Measurements from ENCODE around the gene CLPTM1L. TPM values are rescaled to one million over a fixed set of nuclear protein-coding genes. Genes with fewer than 3 reads are reported as not detected.
"Not testable (repeated sequence)": the region's sequence is repeated elsewhere in the genome, so short reads cannot be mapped to it uniquely, and the experiment has no call there.

CLPTM1L gene
- polyA plus RNA-seq, 1 donor: 140 TPM

DNA sequence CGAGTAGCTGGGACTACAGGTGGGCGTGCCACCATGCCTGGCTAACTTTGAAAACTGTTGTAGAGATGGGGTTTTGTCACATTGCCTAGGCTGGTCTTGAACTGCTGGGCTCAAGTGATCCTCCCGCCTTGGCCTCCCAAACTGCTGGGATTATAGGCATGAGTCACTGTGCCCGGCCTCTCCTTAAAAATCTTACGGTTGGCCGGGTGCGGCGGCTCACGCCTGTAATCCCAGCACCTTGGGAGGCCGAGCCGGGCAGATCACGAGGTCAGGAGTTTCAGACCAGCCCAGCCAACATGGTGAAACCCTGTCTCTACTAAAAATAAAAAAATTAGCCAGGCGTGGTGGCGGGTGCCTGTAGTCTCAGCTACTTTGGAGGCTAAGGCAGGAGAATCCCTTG is 2.2 kb downstream of the CLPTM1L start:
- DNase-seq: not testable (repeated sequence)

DNA sequence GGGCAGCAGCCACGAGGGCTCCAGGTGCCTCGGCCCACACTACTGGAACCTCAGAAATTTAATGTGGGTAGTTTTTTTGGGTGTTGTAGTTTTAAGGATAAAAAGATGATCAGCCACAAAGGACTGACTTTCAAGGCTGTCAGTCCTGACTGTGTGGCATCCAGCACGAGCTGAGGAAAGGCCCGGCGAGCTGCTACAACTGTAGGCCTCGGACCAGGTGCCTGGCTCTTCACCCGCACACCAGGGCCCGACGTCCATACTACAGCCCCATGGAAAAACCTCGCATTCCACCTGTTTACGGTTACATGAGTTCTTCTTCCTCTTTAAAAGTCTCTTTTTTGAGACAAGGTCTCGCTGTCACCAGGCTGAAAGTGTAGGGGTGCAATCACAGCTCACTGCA is 2.6 kb downstream of the CLPTM1L start:
- no peak for DNase-seq

DNA sequence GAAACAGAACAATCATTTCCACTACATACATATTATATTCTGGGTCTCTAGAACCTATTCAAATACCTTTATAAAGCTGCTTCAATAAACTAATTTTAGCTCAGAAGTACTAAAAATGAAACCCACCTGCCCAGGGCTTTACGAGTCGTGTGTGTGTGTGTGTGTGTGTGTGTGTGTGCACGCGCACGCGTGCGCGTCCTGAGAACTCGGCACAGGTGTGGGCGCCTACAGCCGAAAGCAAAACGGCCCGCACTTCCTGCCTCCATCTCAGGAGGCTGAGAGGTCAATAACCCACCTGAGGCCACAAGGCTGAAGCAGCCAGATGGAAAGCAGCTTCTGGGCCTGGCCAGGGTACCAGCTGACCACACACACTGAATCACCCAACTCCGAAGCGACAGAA is 3.0 kb downstream of the CLPTM1L start:
- no peak for DNase-seq

DNA sequence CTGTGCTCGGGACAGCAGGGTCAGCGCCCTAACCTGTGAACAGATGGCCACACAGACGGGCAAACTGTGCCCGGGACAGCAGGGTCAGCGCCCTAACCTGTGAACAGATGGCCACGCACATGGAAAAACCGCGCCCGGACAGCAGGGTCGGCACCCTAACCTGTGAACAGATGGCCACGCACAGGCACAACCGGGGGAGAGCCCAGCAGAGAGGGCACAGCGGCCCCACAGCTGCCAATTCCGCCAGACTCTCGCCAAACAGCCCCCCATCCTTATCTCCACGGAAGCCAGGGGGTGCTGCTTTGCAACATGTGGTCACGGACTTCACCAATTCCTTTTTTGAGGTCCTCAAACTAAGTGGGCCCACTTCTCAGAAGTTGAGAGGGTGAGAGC is 5.1 kb downstream of the CLPTM1L start:
- not testable (repeated sequence) for DNase-seq

DNA sequence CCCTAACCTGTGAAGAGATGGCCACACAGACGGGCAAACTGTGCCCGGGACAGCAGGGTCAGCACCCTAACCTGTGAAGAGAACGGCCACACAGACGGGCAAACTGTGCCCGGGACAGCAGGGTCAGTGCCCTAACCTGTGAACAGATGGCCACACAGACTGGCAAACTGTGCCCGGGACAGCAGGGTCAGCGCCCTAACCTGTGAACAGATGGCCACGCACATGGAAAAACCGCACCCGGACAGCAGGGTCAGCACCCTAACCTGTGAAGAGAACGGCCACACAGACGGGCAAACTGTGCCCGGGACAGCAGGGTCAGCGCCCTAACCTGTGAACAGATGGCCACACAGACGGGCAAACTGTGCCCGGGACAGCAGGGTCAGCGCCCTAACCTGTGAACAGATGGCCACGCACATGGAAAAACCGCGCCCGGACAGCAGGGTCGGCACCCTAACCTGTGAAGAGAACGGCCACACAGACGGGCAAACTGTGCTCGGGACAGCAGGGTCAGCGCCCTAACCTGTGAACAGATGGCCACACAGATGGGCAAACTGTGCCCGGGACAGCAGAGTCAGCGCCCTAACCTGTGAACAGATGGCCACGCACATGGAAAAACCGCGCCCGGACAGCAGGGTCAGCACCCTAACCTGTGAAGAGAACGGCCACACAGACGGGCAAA is 5.6 kb downstream of the CLPTM1L start:
- not testable (repeated sequence) for DNase-seq

DNA sequence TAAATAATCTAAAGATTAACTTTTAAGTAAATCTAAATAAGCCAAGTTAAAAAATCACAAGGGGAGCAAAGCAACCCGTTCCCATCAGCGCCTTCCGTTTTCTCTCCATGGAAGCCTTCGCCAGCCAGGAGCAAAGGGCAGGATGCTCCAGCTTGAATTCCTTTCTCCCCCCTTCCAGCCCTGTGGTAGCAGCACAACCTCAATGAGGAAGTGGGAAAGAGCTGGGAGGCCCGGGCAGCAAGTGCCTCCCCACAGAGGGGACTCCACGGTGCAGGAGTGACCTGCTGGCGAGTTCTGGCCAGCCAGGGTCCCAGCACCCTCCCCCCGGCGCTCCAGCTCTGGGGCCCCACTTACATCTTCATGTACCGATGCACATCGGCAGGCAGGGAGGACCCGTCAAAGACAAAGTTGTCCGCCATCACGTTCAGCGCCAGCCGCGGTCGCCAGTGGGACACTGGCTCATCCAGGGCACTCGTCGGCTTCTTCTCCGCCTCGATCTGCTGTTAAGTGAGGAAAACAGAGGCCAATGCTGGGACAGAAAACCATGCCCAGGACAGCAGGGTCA is 6.3 kb downstream of the CLPTM1L start:
- no peak for DNase-seq

DNA sequence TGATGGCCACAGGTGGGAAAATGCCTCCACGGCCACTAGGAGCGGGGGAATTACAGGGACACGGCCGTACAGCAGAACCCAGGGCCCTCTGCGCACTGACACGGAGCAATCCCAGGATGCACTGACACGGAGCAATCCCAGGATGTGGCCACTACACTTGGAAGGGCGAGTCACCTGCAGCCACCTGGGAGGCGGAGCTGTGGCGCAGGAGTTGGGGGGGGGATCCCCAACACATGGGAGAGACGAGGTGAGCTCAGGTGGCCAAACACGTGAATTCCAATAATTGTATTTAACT is 6.8 kb downstream of the CLPTM1L start:
- DNase-seq: no peak

DNA sequence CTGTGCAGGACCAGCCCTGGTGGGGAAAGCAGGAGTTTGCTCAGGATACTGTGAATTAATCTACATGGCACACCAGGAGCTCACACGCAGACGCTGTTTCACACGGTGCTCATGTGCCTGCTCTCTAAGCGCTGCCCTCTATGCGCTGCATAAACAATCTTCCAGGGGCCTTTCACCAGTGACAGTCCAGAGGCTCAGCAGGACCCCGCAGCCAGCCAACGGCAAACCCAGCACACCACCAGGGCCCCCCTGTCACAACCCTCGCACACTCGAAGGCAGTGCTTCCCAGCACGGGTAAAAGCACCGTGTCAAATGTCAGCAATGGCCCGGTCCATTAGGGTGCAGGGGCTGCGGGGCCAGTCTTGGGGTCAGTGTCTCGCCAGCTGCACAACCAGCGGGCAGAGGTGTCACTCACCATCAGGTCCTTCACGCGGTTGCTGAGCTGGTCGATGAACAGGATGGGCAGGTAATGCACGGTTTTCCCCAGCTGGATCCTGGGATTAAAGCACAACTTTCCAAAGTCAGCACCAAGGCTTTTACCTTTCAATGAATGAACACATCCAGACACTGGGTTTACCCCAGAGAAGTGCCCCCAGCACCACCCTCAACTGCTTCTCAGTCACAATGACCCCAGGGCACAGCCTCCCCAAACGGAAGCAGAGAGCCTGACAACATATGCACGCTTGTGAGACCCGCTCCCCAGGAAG is 7.3 kb downstream of the CLPTM1L start:
- no peak for DNase-seq

DNA sequence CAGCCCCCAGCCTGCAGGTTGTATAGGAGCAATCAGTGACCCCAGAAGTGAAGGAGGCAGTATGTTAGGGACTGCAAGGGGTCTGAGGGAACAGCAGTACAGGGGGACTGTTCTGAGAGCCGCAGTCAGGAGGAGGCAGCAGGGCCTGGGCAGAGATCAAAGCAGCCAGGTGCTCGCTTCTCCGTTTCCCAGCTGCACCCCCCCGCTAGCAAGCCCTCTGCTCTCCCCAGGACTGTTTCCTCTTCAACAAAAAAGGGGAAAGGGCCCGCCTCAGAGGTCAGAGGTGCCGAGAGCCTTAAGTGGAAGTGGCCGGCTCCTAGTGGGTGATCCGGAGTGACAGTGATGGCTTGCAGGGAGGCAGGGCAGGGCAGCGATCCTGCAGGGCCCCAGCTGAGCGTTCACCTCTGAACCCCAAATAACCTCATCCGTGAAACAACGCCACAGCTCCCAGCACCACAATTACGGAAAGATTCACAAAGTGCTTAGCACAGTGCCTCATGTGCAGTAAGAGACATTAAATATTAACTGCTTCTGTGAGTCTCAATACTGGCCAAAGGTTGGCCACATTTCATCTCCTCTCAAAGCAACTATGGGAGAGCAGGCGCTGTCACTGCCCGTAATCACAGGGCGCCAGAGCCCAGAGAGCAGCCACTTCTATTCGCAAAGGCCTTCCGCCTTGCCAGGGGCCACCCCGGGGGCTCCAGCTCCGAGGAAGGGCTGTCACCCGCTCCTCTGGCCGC is 8.0 kb downstream of the CLPTM1L start:
- DNase-seq: no peak

DNA sequence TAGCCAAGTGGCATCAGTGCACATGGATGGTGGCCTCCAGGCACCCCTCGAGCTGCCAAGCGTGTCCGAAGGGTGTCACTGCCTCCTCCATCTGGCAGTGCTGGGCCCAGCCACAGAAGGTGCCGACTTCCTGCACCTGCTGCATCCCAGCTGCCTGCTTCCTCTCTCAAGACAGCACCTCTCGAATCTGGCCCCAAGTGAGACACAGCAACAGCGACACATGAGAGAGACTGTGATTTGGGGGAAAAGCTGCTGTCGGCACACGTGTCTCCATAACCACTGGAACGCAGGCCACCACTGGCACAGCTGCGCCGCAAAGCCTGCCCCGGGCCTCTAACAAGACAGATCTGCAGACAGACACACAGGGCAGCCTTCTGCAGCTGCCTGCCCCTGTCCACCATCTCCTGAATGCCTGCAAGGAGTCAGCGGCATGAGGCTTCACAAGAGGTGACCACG is 8.8 kb downstream of the CLPTM1L start:
- no peak for DNase-seq

DNA sequence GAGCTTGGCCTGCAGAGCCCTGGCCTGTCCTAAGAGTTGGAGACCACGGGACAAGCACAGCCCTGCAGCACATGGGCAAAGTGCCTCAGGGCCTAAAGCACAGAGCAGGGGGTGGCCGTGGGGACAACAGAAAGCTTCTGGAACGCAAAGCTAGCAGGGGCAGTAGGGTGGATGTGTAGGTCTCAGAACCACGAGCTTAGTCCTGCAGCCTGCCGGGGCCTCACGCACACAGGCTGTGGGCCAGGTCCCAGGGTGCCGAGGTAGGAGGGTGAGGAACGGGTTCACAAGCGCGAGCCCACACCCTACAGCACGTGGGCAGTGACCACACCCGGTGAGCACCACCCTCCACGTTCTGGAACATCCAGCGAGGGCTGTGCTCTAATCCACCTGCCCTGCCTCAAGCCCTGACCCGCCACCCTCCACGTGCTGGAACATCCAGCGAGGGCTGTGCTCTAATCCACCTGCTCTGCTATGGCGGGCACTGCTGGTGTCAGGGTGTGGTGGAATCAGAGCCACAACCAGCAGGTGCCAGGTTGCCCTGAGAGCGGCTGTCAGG is 9.3 kb downstream of the CLPTM1L start:
- DNase-seq: no peak

DNA sequence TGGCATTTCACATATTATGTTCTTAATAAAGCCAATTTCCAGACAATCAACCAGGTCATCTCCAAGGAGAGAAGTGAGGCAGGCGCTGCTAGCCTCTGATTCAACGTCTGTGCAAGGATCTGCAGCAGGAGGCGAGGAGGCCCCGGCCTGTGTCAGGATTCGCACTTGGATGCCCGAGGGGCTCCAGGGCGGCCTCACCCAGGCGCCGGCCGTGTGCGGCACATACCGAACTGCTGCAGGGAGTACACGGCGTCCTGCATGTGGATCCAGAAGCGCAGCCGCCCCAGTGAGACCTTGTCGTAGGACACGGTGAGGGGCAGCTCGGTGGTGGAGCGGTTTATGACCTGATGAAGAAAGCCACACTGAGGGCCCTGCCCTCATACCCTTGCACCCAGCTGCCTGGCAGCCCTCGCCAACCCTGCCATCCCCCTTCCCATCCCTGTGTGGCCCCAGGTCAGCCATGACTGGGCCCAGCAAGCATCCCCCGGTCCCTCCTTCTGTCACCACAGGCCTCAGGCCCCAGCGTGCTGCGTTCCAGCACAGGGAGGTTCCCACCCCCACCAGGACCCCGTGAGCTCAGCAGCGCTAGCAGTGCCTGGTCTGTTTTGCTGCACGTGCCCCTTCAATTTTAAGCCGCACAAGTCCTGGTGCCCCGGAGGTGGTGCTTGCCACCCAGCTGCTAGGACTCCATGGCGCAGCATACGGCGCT is 9.9 kb downstream of the CLPTM1L start:
- DNase-seq: no peak

DNA sequence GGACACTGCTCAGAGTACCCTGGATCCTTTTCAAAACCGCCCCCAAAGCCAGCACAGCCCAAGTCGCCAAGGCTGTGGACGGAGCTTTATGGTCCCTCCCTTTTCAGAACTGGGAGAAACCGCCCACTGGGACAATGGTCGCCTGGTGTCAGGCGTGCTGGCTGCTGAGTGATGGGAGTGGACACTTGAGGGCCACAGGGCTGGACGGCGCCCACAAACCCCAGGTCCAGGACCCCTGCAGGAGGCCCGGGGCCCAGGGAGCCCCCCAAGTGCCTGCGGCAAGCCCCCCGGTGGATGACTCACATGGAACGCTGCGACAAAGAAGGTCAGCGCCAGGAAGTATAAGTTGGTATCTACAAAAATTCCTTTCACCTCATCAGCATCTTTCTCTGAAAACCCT is 10.9 kb downstream of the CLPTM1L start:
- no peak for DNase-seq

DNA sequence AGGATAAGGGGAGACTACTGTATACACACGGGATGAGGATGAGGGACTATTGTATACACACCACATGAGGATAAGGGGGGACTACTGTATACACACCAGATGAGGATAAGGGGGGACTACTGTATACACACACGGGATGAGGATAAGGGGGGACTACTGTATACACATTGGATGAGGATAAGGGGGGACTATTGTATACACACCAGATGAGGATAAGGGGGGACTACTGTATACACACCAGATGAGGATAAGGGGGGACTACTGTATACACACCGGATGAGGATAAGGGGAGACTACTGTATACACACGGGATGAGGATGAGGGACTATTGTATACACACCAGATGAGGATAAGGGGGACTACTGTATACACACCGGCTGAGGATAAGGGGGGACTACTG is 11.6 kb downstream of the CLPTM1L start:
- DNase-seq: not testable (repeated sequence)

DNA sequence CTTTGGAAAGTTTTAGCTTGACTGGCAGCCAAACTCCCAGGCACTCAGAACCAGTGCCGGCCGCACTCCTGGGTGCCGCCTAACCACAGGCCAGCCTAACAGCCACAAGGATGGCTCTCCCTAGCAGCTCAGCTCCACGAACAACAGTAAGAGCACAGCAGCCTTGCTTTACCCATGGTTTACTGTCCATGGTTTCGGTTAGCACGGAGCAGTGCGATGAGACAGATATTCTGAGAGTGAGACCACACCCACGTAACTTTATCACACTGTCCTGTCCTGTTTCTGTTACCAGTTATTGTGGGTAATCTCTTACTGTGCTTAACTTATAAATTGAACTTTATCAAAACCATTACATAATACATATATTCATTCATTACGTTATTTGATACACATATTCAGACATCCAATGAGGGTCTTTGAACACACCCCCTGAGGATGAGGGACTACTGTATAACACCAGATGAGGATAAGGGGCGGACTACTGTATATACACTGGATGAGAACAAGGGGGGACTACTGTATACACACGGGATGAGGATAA is 12.4 kb downstream of the CLPTM1L start:
- no peak for DNase-seq

DNA sequence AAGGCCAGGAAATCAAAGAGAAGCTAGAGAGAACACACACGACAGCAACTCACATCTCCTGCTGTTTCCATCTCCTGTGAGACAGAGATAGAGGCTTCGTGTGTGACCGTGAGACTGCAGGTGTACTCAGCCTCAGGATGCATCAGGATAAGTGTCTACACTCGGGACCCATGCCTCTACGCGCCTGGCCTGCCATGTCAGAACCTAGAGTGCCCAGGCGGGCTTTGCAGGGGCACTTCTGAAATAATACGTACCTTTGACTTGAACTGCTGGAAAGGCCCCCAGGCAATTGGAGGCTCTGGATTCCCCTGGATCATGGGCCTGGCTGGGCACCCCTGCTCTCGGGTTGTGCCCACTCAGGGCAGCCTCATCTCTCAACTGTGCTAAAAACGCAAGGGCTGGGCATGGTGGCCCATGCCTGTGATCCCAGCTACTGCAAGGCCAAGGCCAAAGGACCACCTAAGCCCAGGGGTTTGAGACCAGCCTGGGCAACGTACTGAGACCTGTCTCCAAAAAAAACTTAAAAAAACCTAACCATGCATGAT is 13.0 kb downstream of the CLPTM1L start:
- no peak for DNase-seq

DNA sequence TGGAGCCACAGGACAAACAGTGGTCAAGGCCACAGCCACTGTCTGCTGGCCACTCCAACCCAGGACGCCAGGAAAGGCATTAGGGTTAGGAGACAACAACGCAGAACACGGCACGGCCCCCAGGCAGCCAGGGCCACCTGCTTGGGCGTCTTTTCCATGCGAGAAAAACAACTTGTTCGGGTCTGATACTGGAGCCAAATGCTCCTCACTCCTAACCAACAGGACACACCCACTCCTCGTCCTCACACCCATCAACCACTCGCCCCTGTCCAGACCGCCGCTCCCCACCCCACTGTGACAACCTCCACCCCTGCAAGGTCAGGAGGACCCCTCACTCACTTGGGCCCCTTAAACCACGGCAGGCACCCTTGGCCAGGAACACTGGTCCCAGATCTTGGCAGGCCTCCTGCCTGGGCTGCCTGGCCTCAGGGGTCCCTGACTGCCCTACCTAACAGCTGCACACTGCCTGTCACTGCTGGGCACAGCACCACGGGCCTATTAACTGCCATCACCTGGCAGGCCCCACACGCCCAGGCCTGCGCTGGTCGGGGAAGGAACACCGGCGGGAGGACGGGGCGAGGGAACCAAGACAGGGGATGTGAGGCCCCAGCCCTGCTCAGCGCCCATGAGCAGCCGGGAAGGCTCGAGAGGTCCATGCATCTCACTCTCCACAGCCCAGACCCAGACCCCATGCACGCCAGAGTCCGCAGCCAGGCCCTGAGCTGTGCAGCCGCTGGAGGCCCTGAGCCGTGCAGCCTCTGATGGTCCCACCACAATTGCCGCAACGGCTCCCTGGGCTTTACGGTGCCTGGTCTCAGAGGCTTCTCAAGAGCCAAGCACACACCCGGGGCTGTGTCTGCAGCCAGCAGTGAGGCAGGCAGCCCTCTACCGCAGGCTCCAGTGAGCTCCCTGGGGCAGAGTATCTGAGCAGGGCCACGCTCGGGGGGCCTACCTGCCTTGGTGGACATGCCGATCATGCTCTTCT is 13.8 kb downstream of the CLPTM1L start:
- no peak for DNase-seq

DNA sequence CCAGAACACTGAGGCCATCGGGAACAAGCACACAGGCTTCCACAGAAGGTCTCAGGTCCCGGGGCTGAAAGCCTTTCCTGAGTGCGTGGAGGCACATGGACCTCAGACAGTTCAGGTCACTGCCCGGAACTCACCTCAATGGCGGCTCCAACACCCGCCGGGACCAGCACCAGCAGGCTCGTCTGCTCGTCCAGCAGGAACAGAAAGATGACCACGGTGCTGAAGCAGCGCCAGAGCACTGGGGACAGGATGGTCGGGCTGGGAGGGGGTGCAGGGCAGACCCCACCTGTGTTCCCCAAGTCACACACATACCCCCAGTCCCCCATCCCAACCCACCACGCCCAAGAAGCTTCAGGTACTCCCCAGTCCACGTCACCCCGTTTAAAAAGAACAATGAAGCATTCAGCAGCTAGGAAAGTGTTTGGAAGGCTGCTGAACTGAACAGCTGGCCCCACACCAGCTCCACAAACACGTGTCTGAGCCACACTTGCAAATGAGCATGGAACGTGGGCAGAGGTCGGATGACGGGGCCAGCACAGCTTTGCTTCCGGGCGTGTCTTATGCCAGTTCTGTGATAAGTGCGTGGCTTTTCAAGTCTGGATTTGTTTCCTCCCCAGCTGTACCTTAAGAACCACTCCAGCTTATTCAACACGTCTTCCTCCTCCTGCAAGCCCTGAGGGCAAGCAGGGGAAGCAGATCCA is 14.6 kb downstream of the CLPTM1L start:
- no peak for DNase-seq

DNA sequence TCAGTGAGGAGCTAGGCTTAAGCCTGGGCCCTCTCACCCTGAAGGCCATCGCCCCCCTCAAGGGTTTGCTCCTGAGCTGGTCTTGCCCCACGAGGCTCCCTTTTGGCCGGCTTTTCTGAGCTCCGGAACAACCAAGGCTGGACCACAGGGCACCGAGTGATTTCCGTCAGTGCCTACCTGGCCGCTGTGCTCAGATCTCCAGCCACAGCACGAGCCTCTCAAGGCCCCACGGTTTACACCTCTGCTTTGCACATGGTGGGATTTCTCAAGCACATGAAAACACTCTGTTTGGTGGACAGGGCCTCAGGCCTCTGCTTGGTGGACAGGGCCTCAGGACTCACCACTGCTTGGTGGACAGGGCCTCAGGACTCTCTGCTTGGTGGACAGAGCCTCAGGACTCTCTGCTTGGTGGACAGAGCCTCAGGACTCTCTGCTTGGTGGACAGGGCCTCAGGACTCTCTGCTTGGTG is 15.8 kb downstream of the CLPTM1L start:
- no peak for DNase-seq
